T47D (cell line): Measurements from ENCODE around the gene MRPL52.
A peak's percentile ranks its signal among the peaks of the same experiment; 100 is the strongest.
"Not testable (repeated sequence)": the region's sequence is repeated elsewhere in the genome, so short reads cannot be mapped to it uniquely, and the experiment has no call there.

ENCODE experiments used
- DNase-seq, 2 experiments: peaks; one replicate each; pipeline versions ENCODE4 v3.0.0 to v3.0.0-alpha.2; 2011 to 2012; ENCODE audit warnings: low read depth in 1 of 2, low spot score in 1 of 2
- JUND ChIP-seq: IDR thresholded peaks from 2 replicates; pipeline ENCODE4 v1.6.1; 2012; ENCODE audit warnings: low read depth
- in situ Hi-C: cut with HindIII; loops from 2 replicates; pipeline ENCODE4 v1.10.0; 2016; ENCODE audit warnings: low sequenced_read_pairs, low pct_unique_long_range_greater_than_20kb

MRPL52 gene

GRCh38 chr14:22829661-22830442 lies at the start of gene MRPL52:
Gene MRPL52 (plus strand): TSS chr14:22829887. CDS start chr14:22829913, 26 bp downstream.
- no peak for TF ChIP-seq JUND
- in situ Hi-C loops: no loop called here
- DNase-seq: peak; percentile 65 to 87

GRCh38 chr14:22780105-22780679 lies 49.5 kb upstream of the MRPL52 start:
- no peak for DNase-seq
- in situ Hi-C loops: no loop called here
- TF ChIP-seq JUND: no peak

- in situ Hi-C loops: no loop called here
- TF ChIP-seq JUND: no peak
- DNase-seq: no peak
These were observed 48.8 kb upstream of the MRPL52 start for GRCh38 chr14:22780941-22781300.

- DNase-seq: no peak
- no peak for TF ChIP-seq JUND
- in situ Hi-C loops: no loop called here
These were observed 48.2 kb upstream of the MRPL52 start for GRCh38 chr14:22781301-22781991.

- no peak for DNase-seq
- in situ Hi-C loops: no loop called here
- TF ChIP-seq JUND: no peak
These were observed 43.0 kb upstream of the MRPL52 start for GRCh38 chr14:22786685-22787084.

GRCh38 chr14:22791301-22791700 lies 38.4 kb upstream of the MRPL52 start:
- no peak for TF ChIP-seq JUND
- no peak for DNase-seq
- in situ Hi-C loops: no loop called here

- in situ Hi-C loops: no loop called here
- TF ChIP-seq JUND: no peak
- DNase-seq: no peak
These were observed 37.5 kb upstream of the MRPL52 start for GRCh38 chr14:22792158-22792557.

- in situ Hi-C loops, DNase-seq: not testable (repeated sequence)
These were observed 36.1 kb upstream of the MRPL52 start for GRCh38 chr14:22793550-22793949.

- DNase-seq: no peak
- in situ Hi-C loops: no loop called here
- no peak for TF ChIP-seq JUND
These were observed 35.7 kb upstream of the MRPL52 start for GRCh38 chr14:22793976-22794375.

GRCh38 chr14:22794551-22794951 lies 35.1 kb upstream of the MRPL52 start:
- DNase-seq: no peak
- in situ Hi-C loops: no loop called here
- TF ChIP-seq JUND: no peak

- no peak for TF ChIP-seq JUND
- in situ Hi-C loops: no loop called here
These were observed 33.5 kb upstream of the MRPL52 start for GRCh38 chr14:22796087-22796707.

GRCh38 chr14:22797017-22797917 lies 32.4 kb upstream of the MRPL52 start:
- in situ Hi-C loops: no loop called here
- no peak for DNase-seq

More at GRCh38 chr14:22796087-22796707, 33.5 kb upstream of the MRPL52 start:
- no peak for DNase-seq

More at GRCh38 chr14:22797017-22797917, 32.4 kb upstream of the MRPL52 start:
- TF ChIP-seq JUND: no peak
